ENCODE data around the gene FAM185A.
"Not testable (repeated sequence)": the region's sequence is repeated elsewhere in the genome, so short reads cannot be mapped to it uniquely, and the experiment has no call there.

DNA sequence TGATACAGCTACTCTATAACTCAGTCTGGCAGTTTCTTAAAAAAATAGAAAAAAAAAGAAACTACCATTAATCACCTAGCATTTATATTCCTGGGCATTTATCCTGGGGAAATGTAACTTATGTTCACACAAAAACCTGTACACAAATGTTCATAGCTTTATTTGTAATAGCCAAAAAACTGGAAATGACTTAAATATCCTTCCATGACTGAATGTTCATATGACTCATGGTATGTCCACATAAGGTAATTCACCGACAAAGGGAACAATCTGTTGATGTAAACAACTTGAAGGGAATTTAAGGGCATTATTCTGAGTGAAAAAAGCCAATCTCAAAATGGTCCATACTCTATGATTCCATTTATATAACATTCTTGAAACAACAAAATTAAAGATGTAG is 45.8 kb downstream of the FAM185A start:
- TF ChIP-seq, protein P1, sequence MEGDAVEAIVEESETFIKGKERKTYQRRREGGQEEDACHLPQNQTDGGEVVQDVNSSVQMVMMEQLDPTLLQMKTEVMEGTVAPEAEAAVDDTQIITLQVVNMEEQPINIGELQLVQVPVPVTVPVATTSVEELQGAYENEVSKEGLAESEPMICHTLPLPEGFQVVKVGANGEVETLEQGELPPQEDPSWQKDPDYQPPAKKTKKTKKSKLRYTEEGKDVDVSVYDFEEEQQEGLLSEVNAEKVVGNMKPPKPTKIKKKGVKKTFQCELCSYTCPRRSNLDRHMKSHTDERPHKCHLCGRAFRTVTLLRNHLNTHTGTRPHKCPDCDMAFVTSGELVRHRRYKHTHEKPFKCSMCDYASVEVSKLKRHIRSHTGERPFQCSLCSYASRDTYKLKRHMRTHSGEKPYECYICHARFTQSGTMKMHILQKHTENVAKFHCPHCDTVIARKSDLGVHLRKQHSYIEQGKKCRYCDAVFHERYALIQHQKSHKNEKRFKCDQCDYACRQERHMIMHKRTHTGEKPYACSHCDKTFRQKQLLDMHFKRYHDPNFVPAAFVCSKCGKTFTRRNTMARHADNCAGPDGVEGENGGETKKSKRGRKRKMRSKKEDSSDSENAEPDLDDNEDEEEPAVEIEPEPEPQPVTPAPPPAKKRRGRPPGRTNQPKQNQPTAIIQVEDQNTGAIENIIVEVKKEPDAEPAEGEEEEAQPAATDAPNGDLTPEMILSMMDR (IDR thresholded peaks at IDR 0.05; ENCODE audit: insufficient read depth, low read length): not testable (repeated sequence)
- not testable (repeated sequence) for TF ChIP-seq SPI1 (IDR thresholded peaks at IDR 0.05; ENCODE audit: borderline replicate concordance, low read depth)
- TF ChIP-seq, protein P2, sequence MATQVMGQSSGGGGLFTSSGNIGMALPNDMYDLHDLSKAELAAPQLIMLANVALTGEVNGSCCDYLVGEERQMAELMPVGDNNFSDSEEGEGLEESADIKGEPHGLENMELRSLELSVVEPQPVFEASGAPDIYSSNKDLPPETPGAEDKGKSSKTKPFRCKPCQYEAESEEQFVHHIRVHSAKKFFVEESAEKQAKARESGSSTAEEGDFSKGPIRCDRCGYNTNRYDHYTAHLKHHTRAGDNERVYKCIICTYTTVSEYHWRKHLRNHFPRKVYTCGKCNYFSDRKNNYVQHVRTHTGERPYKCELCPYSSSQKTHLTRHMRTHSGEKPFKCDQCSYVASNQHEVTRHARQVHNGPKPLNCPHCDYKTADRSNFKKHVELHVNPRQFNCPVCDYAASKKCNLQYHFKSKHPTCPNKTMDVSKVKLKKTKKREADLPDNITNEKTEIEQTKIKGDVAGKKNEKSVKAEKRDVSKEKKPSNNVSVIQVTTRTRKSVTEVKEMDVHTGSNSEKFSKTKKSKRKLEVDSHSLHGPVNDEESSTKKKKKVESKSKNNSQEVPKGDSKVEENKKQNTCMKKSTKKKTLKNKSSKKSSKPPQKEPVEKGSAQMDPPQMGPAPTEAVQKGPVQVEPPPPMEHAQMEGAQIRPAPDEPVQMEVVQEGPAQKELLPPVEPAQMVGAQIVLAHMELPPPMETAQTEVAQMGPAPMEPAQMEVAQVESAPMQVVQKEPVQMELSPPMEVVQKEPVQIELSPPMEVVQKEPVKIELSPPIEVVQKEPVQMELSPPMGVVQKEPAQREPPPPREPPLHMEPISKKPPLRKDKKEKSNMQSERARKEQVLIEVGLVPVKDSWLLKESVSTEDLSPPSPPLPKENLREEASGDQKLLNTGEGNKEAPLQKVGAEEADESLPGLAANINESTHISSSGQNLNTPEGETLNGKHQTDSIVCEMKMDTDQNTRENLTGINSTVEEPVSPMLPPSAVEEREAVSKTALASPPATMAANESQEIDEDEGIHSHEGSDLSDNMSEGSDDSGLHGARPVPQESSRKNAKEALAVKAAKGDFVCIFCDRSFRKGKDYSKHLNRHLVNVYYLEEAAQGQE (IDR thresholded peaks at IDR 0.05; ENCODE audit: insufficient replicate concordance, low read depth): not testable (repeated sequence)
